Skeletal muscle tissue (tissue), 5 donors: Measurements from ENCODE around the gene GOLGA8B. TPM values are rescaled to one million over a fixed set of nuclear protein-coding genes. Genes with fewer than 3 reads are reported as not detected.
"Not testable (repeated sequence)": the region's sequence is repeated elsewhere in the genome, so short reads cannot be mapped to it uniquely, and the experiment has no call there.

ENCODE experiments used
- H3K27ac ChIP-seq: one replicate; pipeline ENCODE4 v1.7.0; 2013; ENCODE audit warnings: mild to moderate bottlenecking, low read depth, low read length, inconsistent platforms
- H3K27me3 ChIP-seq, 3 donors: one replicate each; pipeline ENCODE4 v1.7.0; 2013; ENCODE audit warnings: low read length in 3 of 3; ENCODE audit not compliant: control insufficient read depth in 3 of 3, insufficient read depth in 3 of 3
- H3K36me3 ChIP-seq, 3 donors: one replicate each; pipeline ENCODE4 v1.7.0; 2013; ENCODE audit warnings: low read length in 3 of 3; ENCODE audit not compliant: control insufficient read depth in 3 of 3, insufficient read depth in 3 of 3
- H3K4me1 ChIP-seq, 3 donors: one replicate each; pipeline ENCODE4 v1.7.0; 2013; ENCODE audit warnings: low read length in 3 of 3, mild to moderate bottlenecking in 3 of 3; ENCODE audit not compliant: control insufficient read depth in 3 of 3, insufficient read depth in 3 of 3
- H3K4me3 ChIP-seq, 3 donors: one replicate each; pipeline ENCODE4 v1.7.0; 2013; ENCODE audit warnings: low read length in 3 of 3
- H3K9ac ChIP-seq, 3 donors: one replicate each; pipeline ENCODE4 v1.7.0; 2013; ENCODE audit warnings: low read length in 3 of 3, mild to moderate bottlenecking in 3 of 3, moderate library complexity in 2 of 3, low read depth in 1 of 3
- H3K9me3 ChIP-seq, 3 donors: one replicate each; pipeline ENCODE4 v1.7.0; 2013; ENCODE audit warnings: low read length in 3 of 3; ENCODE audit not compliant: control insufficient read depth in 3 of 3
- small RNA-seq: library from RNA; depleted of rRNA; stranded (forward); fragments of <200 nt; gene quantifications from one replicate; pipeline ENCODE3, GENCODE V24; 2014
- total RNA-seq: library from RNA; depleted of rRNA; stranded (reverse); fragments of >200 nt; gene quantifications from one replicate; pipeline ENCODE4 v1.2.3, GENCODE V29; 2014
- donor health status: Osteomylitis.

GOLGA8B gene
- total RNA-seq, 1 donor from 2014 or later: 8.4 TPM

DNA sequence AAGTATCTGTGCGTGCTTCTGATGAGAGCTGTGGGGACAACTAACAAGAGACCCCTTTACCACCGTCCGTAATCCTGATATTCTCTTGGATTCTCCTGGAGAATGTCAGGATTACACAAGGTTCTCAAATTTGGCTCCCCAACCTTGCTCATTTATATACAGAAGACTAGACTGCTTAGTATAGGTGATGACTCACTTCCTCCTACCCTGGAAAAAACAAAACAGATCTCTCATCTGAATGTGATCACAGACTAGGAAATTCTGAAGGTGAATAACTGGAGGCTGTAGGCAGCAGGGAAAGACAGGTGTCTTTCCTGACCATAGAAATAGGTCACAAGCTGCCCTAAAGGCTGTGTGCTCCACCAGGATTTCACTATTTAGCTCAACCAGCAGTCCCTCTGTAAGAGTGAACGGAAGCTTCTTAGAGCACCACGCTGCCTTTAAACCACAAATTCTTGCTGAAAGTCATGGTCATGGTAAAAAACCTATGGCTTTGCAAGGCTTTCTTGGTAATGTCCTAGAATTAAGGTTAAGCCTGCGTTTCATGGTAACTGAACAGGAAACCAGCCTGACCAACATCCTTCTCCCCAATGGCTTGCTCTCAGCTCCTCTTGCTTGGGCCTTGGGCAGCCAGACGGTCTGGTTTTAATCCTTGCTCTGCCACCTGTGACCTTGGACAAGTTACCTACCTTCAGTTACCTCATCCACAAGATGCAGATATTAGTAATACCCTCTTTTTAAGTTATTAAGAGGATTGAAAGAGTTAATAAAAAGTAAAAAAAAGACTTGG, 39.4 kb downstream of the GOLGA8B start:
- H3K9me3 ChIP-seq, H3K9ac ChIP-seq, H3K4me1 ChIP-seq, H3K27me3 ChIP-seq, H3K27ac ChIP-seq, H3K36me3 ChIP-seq, H3K4me3 ChIP-seq: not testable (repeated sequence)

DNA sequence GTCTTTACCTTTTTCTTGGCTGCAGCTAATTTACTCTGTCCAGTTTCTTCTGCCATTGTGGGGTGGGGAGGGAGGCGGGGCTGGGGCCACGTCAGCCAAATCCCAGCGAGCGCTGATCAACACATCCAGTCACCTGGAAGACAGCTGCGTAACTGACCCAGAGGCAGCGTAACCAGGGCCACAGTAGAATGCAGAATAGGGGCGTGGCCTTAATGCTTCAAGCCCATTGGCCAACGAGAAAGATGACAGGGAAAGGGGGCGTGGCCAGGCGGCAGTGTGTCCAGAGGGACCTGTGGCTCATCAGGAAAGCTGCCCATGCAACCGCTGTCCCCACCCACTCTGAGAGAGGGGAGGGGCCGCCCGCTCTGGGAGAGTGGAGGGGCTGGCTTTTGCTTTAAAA, 47.6 kb downstream of the GOLGA8B start:
- not testable (repeated sequence) for H3K9me3 ChIP-seq, H3K36me3 ChIP-seq, H3K9ac ChIP-seq, H3K27me3 ChIP-seq, H3K27ac ChIP-seq, H3K4me3 ChIP-seq, H3K4me1 ChIP-seq

Small RNA genes within 50 kb of the gene (small RNA-seq; reads per million reads assigned to genes)
- not detected for gene RF00425

Other genes with a start within 250 kb of the GOLGA8B start
- gene SLC12A6, start 245.9 kb downstream of the GOLGA8B start, total RNA-seq: 20.4 TPM
- gene NOP10, start 240.5 kb downstream of the GOLGA8B start, total RNA-seq: 114 TPM
- not detected for gene NUTM1, start 240.3 kb downstream of the GOLGA8B start, total RNA-seq
- 3.1 TPM for gene LPCAT4, start 216.5 kb downstream of the GOLGA8B start, total RNA-seq
- 8.9 TPM for gene GOLGA8A, start 145.8 kb downstream of the GOLGA8B start, total RNA-seq
- not detected for gene GJD2, start 171.3 kb upstream of the GOLGA8B start, total RNA-seq
- gene ACTC1, start 211.9 kb upstream of the GOLGA8B start, total RNA-seq: 1,126 TPM